ENCODE results near the gene PPP3CA.

Gene PPP3CA

DNA sequence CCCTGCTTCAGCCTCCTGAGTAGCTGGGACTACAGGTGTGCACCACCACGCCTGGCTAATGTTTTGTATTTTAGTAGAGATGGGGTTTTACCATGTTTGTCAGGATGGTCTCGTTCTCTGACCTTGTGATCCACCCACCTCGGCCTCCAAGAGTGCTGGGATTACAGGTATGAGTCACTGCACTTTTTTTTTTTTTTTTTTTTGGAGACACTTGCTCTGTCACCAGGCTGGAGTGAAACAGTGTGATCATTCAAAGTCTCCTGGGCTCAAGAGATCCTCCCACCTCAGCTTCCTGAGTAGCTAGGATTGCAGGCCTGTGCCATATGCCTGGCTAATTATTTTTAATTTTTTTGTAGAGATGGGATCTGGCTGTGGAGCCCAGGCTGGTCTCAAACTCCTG lies 338.8 kb downstream of the PPP3CA start:
- Histone ChIP-seq H3K36me3 (ENCODE audit: control insufficient read depth in 1 of 2, insufficient read depth in 2 of 2, low read length in 2 of 2) (no peaks in the 10 kb centered on the region), H3K18ac (ENCODE audit: low read length) (no peak overlapping the region), H3K4me3 (ENCODE audit: low read depth, low read length) (no peak overlapping the region), H3K4me2 (ENCODE audit: low read length) (no peak overlapping the region), H3K9me3 (ENCODE audit: insufficient read depth, low read depth, low read length) (peaks cover 3% of the 10 kb centered on the region), H3K23ac (ENCODE audit: low read length) (no peak overlapping the region), H2BK5ac (ENCODE audit: low read depth, low read length, poor library complexity) (no peak overlapping the region), H2BK12ac (ENCODE audit: low read length) (no peak overlapping the region), H3K27me3 (ENCODE audit: insufficient read depth, low read length) (no peaks in the 10 kb centered on the region), H3K79me1 (ENCODE audit: low read length) (no peaks in the 10 kb centered on the region), H3K14ac (ENCODE audit: low read length) (no peak overlapping the region), H3K27ac (ENCODE audit: low read depth, low read length) (no peak overlapping the region), H2BK120ac (ENCODE audit: insufficient read depth, low read length, poor library complexity) (no peak overlapping the region), H4K91ac (ENCODE audit: low read depth, low read length) (no peak overlapping the region), H2AK5ac (ENCODE audit: low read length) (no peak overlapping the region), H2AFZ (ENCODE audit: insufficient read depth, low read length, poor library complexity) (no peak overlapping the region), H3K4ac (ENCODE audit: low read depth, low read length) (no peak overlapping the region), H3K9ac (ENCODE audit: low read length) (no peak overlapping the region), H4K12ac (ENCODE audit: low read depth, low read length) (no peak overlapping the region), H3K4me1 (ENCODE audit: control insufficient read depth in 1 of 2, insufficient read depth in 2 of 2, low read length in 2 of 2) (no peaks in the 10 kb centered on the region), H3K79me2 (ENCODE audit: control insufficient read depth, insufficient read depth, low read length, poor library complexity) (no peaks in the 10 kb centered on the region), H4K8ac (ENCODE audit: low read depth, low read length) (no peak overlapping the region)
- no peak for DNase-seq
- WGBS (ENCODE audit: extremely low coverage, insufficient coverage, insufficient read length): no CpG with 5 or more reads among the region's 3 CpGs

- Histone ChIP-seq H2AFZ (ENCODE audit: insufficient read depth, low read length, poor library complexity) (no peak overlapping the region), H3K79me2 (ENCODE audit: control insufficient read depth, insufficient read depth, low read length, poor library complexity) (no peaks in the 10 kb centered on the region), H3K27me3 (ENCODE audit: insufficient read depth, low read length) (no peaks in the 10 kb centered on the region), H3K9me3 (ENCODE audit: insufficient read depth, low read depth, low read length) (peaks cover 3% of the 10 kb centered on the region), H2BK5ac (ENCODE audit: low read depth, low read length, poor library complexity) (no peak overlapping the region), H3K27ac (ENCODE audit: low read depth, low read length) (no peak overlapping the region), H2BK120ac (ENCODE audit: insufficient read depth, low read length, poor library complexity) (no peak overlapping the region), H2BK12ac (ENCODE audit: low read length) (no peak overlapping the region), H3K36me3 (ENCODE audit: control insufficient read depth in 1 of 2, insufficient read depth in 2 of 2, low read length in 2 of 2) (no peaks in the 10 kb centered on the region), H4K12ac (ENCODE audit: low read depth, low read length) (no peak overlapping the region), H3K4ac (ENCODE audit: low read depth, low read length) (no peak overlapping the region), H3K79me1 (ENCODE audit: low read length) (no peaks in the 10 kb centered on the region), H3K4me2 (ENCODE audit: low read length) (no peak overlapping the region), H4K91ac (ENCODE audit: low read depth, low read length) (no peak overlapping the region), H3K14ac (ENCODE audit: low read length) (no peak overlapping the region), H3K4me3 (ENCODE audit: low read depth, low read length) (no peak overlapping the region), H4K8ac (ENCODE audit: low read depth, low read length) (no peak overlapping the region), H3K9ac (ENCODE audit: low read length) (no peak overlapping the region), H3K23ac (ENCODE audit: low read length) (no peak overlapping the region), H2AK5ac (ENCODE audit: low read length) (no peak overlapping the region), H3K4me1 (ENCODE audit: control insufficient read depth in 1 of 2, insufficient read depth in 2 of 2, low read length in 2 of 2) (no peaks in the 10 kb centered on the region), H3K18ac (ENCODE audit: low read length) (no peak overlapping the region)
- DNase-seq: no peak
- WGBS (ENCODE audit: extremely low coverage, insufficient coverage, insufficient read length): no CpG with 5 or more reads among the region's 2 CpGs
Observed at GRCh38 chr4:101005659-101006058, 341.7 kb downstream of the PPP3CA start.

- no CpG with 5 or more reads among the region's 1 CpG for WGBS (ENCODE audit: extremely low coverage, insufficient coverage, insufficient read length)
- H3K14ac ChIP-seq (ENCODE audit: low read length): no peak overlapping the region
- H3K79me2 ChIP-seq (ENCODE audit: control insufficient read depth, insufficient read depth, low read length, poor library complexity): no peaks in the 10 kb centered on the region
- H2BK12ac ChIP-seq (ENCODE audit: low read length): no peak overlapping the region
- H4K8ac ChIP-seq (ENCODE audit: low read depth, low read length): no peak overlapping the region
- H3K27me3 ChIP-seq (ENCODE audit: insufficient read depth, low read length): no peaks in the 10 kb centered on the region
- no peak overlapping the region for H4K91ac ChIP-seq (ENCODE audit: low read depth, low read length)
- no peak for DNase-seq
- no peak overlapping the region for H3K4me3 ChIP-seq (ENCODE audit: low read depth, low read length)
- H2BK5ac ChIP-seq (ENCODE audit: low read depth, low read length, poor library complexity): no peak overlapping the region
- H3K79me1 ChIP-seq (ENCODE audit: low read length): no peaks in the 10 kb centered on the region
- no peak overlapping the region for H3K27ac ChIP-seq (ENCODE audit: low read depth, low read length)
- H2AK5ac ChIP-seq (ENCODE audit: low read length): no peak overlapping the region
- H4K12ac ChIP-seq (ENCODE audit: low read depth, low read length): no peak overlapping the region
- H3K4ac ChIP-seq (ENCODE audit: low read depth, low read length): no peak overlapping the region
- no peaks in the 10 kb centered on the region for H3K4me1 ChIP-seq (ENCODE audit: control insufficient read depth in 1 of 2, insufficient read depth in 2 of 2, low read length in 2 of 2)
- no peak overlapping the region for H3K4me2 ChIP-seq (ENCODE audit: low read length)
- H3K18ac ChIP-seq (ENCODE audit: low read length): no peak overlapping the region
- no peak overlapping the region for H3K23ac ChIP-seq (ENCODE audit: low read length)
- H2AFZ ChIP-seq (ENCODE audit: insufficient read depth, low read length, poor library complexity): no peak overlapping the region
- H3K36me3 ChIP-seq (ENCODE audit: control insufficient read depth in 1 of 2, insufficient read depth in 2 of 2, low read length in 2 of 2): no peaks in the 10 kb centered on the region
- no peak overlapping the region for H3K9ac ChIP-seq (ENCODE audit: low read length)
- H3K9me3 ChIP-seq (ENCODE audit: insufficient read depth, low read depth, low read length): peaks cover under 1% of the 10 kb centered on the region
- H2BK120ac ChIP-seq (ENCODE audit: insufficient read depth, low read length, poor library complexity): no peak overlapping the region
Observed at GRCh38 chr4:101000496-101000895, 346.8 kb downstream of the PPP3CA start.

DNA sequence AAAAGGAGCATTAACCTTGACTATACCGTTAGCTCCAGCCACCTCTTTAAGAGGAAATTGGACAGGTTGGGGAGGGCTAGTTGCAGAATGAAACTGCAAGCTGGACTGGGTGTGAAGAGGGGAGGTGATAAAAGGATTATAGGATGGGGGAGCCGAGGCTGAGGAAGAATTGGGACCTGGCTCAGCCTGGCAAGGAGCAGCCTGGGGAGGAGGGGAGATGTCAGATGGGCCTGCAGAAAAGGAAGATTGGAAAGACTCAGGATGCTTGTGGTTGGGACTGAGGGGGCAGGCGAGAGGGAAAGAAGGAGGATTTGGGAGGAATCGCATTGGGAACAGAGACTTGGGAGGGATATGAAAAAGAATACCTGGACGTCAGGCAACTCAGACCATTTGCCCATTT lies 351.7 kb downstream of the PPP3CA start:
- Histone ChIP-seq H2BK12ac (ENCODE audit: low read length) (no peak overlapping the region), H2BK120ac (ENCODE audit: insufficient read depth, low read length, poor library complexity) (no peak overlapping the region), H3K4me1 (ENCODE audit: control insufficient read depth in 1 of 2, insufficient read depth in 2 of 2, low read length in 2 of 2) (no peaks in the 10 kb centered on the region), H2AK5ac (ENCODE audit: low read length) (no peak overlapping the region), H3K18ac (ENCODE audit: low read length) (no peak overlapping the region), H3K27ac (ENCODE audit: low read depth, low read length) (no peak overlapping the region), H3K79me2 (ENCODE audit: control insufficient read depth, insufficient read depth, low read length, poor library complexity) (no peaks in the 10 kb centered on the region), H3K9me3 (ENCODE audit: insufficient read depth, low read depth, low read length) (no peaks in the 10 kb centered on the region), H3K4me2 (ENCODE audit: low read length) (no peak overlapping the region), H3K79me1 (ENCODE audit: low read length) (no peaks in the 10 kb centered on the region), H4K91ac (ENCODE audit: low read depth, low read length) (no peak overlapping the region), H3K14ac (ENCODE audit: low read length) (no peak overlapping the region), H2AFZ (ENCODE audit: insufficient read depth, low read length, poor library complexity) (no peak overlapping the region), H3K36me3 (ENCODE audit: control insufficient read depth in 1 of 2, insufficient read depth in 2 of 2, low read length in 2 of 2) (no peaks in the 10 kb centered on the region), H3K4me3 (ENCODE audit: low read depth, low read length) (no peak overlapping the region), H3K4ac (ENCODE audit: low read depth, low read length) (no peak overlapping the region), H3K9ac (ENCODE audit: low read length) (no peak overlapping the region), H2BK5ac (ENCODE audit: low read depth, low read length, poor library complexity) (no peak overlapping the region), H3K27me3 (ENCODE audit: insufficient read depth, low read length) (no peaks in the 10 kb centered on the region), H4K12ac (ENCODE audit: low read depth, low read length) (no peak overlapping the region), H3K23ac (ENCODE audit: low read length) (no peak overlapping the region), H4K8ac (ENCODE audit: low read depth, low read length) (no peak overlapping the region)
- no CpG with 5 or more reads among the region's 5 CpGs for WGBS (ENCODE audit: extremely low coverage, insufficient coverage, insufficient read length)
- DNase-seq: no peak
